ENCODE data around the gene RWDD1.
"Not testable (repeated sequence)": the region's sequence is repeated elsewhere in the genome, so short reads cannot be mapped to it uniquely, and the experiment has no call there.

Gene RWDD1

GRCh38 chr6:116560130-116560529 is 11.2 kb upstream of the RWDD1 start:
- no peak for DNase-seq (ENCODE audit: low spot score)

- peak; percentile 62 for DNase-seq (ENCODE audit: low spot score)
Observed at GRCh38 chr6:116561377-116562018, 9.8 kb upstream of the RWDD1 start.

GRCh38 chr6:116562019-116562403 is 9.3 kb upstream of the RWDD1 start:
- no peak for DNase-seq (ENCODE audit: low spot score)

- DNase-seq (ENCODE audit: low spot score) = no peak
Observed at GRCh38 chr6:116562614-116563013, 8.7 kb upstream of the RWDD1 start.

- no peak for DNase-seq (ENCODE audit: low spot score)
Observed at GRCh38 chr6:116563830-116564229, 7.5 kb upstream of the RWDD1 start.

GRCh38 chr6:116564311-116564710 is 7.0 kb upstream of the RWDD1 start:
- no peak for DNase-seq (ENCODE audit: low spot score)

- DNase-seq (ENCODE audit: low spot score) = no peak
Observed at GRCh38 chr6:116564921-116565872, 6.1 kb upstream of the RWDD1 start.

GRCh38 chr6:116568111-116568510 is 3.2 kb upstream of the RWDD1 start:
- DNase-seq (ENCODE audit: low spot score) = no peak

- DNase-seq (ENCODE audit: low spot score) = no peak
Observed at GRCh38 chr6:116568821-116569755, 2.2 kb upstream of the RWDD1 start.

- no peak for DNase-seq (ENCODE audit: low spot score)
Observed at GRCh38 chr6:116571683-116572000, 338 bp downstream of the RWDD1 start.

GRCh38 chr6:116572162-116572561 is 858 bp downstream of the RWDD1 start:
- no peak for DNase-seq (ENCODE audit: low spot score)

- no peak for DNase-seq (ENCODE audit: low spot score)
Observed at GRCh38 chr6:116575227-116575626, 3.9 kb downstream of the RWDD1 start.

GRCh38 chr6:116577486-116577885 is 6.2 kb downstream of the RWDD1 start:
- no peak for DNase-seq (ENCODE audit: low spot score)

- no peak for DNase-seq (ENCODE audit: low spot score)
Observed at GRCh38 chr6:116578335-116578734, 7.0 kb downstream of the RWDD1 start.

GRCh38 chr6:116579143-116579542 is 7.8 kb downstream of the RWDD1 start:
- no peak for DNase-seq (ENCODE audit: low spot score)

GRCh38 chr6:116580198-116580597 is 8.9 kb downstream of the RWDD1 start:
- no peak for DNase-seq (ENCODE audit: low spot score)

- no peak for DNase-seq (ENCODE audit: low spot score)
Observed at GRCh38 chr6:116586276-116586675, 15.0 kb downstream of the RWDD1 start.

- no peak for DNase-seq (ENCODE audit: low spot score)
Observed at GRCh38 chr6:116586738-116587137, 15.4 kb downstream of the RWDD1 start.

GRCh38 chr6:116595247-116595646 is 23.9 kb downstream of the RWDD1 start:
- no peak for DNase-seq (ENCODE audit: low spot score)

GRCh38 chr6:116596815-116597214 is 25.5 kb downstream of the RWDD1 start:
- DNase-seq (ENCODE audit: low spot score) = no peak

GRCh38 chr6:116603916-116604315 is 32.6 kb downstream of the RWDD1 start:
- DNase-seq (ENCODE audit: low spot score) = not testable (repeated sequence)

GRCh38 chr6:116604868-116605267 is 33.6 kb downstream of the RWDD1 start:
- not testable (repeated sequence) for DNase-seq (ENCODE audit: low spot score)

Measured in HuH-7 (cell line).